Aorta (tissue), 5 donors: Measurements from ENCODE around the gene SPCS2. TPM values are rescaled to one million over a fixed set of nuclear protein-coding genes. Genes with fewer than 3 reads are reported as not detected.
A peak's percentile ranks its signal among the peaks of the same experiment; 100 is the strongest.

Experiments used
- ATAC-seq: fragments of 200-7000 bp; cut with Tn5 transposase; one replicate; pipeline ENCODE4 v1.9.1; 2022; ENCODE audit warnings: moderate library complexity; ENCODE audit not compliant: low FRiP score
- DNase-seq, 2 donors: peaks; one replicate each; pipeline ENCODE4 v3.0.0-alpha.2; 2020
- H3K27ac ChIP-seq, 2 donors: one replicate each; pipeline ENCODE4 v1.5.1; 2013; ENCODE audit warnings: low read length in 2 of 2, mild to moderate bottlenecking in 2 of 2, moderate library complexity in 2 of 2, control low read depth in 1 of 2, inconsistent platforms in 1 of 2, low read depth in 1 of 2
- H3K27me3 ChIP-seq, 2 donors: one replicate each; pipeline ENCODE4 v1.6.1; 2013; ENCODE audit warnings: control low read depth in 1 of 2, low read length in 1 of 2, mild to moderate bottlenecking in 1 of 2, moderate library complexity in 1 of 2; ENCODE audit not compliant: insufficient read depth in 2 of 2, control insufficient read depth in 1 of 2
- H3K36me3 ChIP-seq, 2 donors: one replicate each; pipeline ENCODE4 v1.6.1; 2013; ENCODE audit warnings: control low read depth in 1 of 2, low read length in 1 of 2, mild to moderate bottlenecking in 1 of 2; ENCODE audit not compliant: insufficient read depth in 2 of 2, control insufficient read depth in 1 of 2
- H3K4me1 ChIP-seq, 2 donors: one replicate each; pipeline ENCODE4 v1.6.1; 2013; ENCODE audit warnings: low read length in 2 of 2, control low read depth in 1 of 2, mild to moderate bottlenecking in 1 of 2, moderate library complexity in 1 of 2; ENCODE audit not compliant: insufficient read depth in 2 of 2, control insufficient read depth in 1 of 2
- H3K4me3 ChIP-seq, 2 donors: one replicate each; pipeline ENCODE4 v1.5.1; 2013; ENCODE audit warnings: low read length in 2 of 2, control low read depth in 1 of 2, mild to moderate bottlenecking in 1 of 2
- H3K9me3 ChIP-seq: one replicate; pipeline ENCODE4 v1.6.1; 2013; ENCODE audit warnings: mild to moderate bottlenecking, low read length; ENCODE audit not compliant: control insufficient read depth
- WGBS, 2 donors: extraction: QIAGEN DNeasy Blood & Tissue Kit; methylation state at CpG; one replicate each; pipeline ENCODE4 v1.1.7; 2013; 5-methylcytosine and 5-hydroxymethylcytosine counted together
- intact Hi-C, 2 donors: fragments of 100-400 bp; cut with DNase I; formaldehyde crosslinking; loops; one replicate each; pipeline versions ENCODE4 v1.14.2 to v1.15.0; 2022
- long read RNA-seq, 2 donors: library from polyadenylated mRNA; unstranded; transcript quantifications; one replicate each; pipeline ENCODE4 v2.0.0, GENCODE V29; 2020 to 2021
- polyA plus RNA-seq, 2 donors: library from polyadenylated mRNA; stranded (reverse); fragments of 200-250 nt; gene quantifications; one replicate each; pipeline ENCODE4 v1.2.3, GENCODE V29; 2013
- total RNA-seq, 2 donors: library from RNA; stranded (reverse); fragmentation: NEBNext Ultra II Directional; extraction: Animal tissue kit (Norgen Biotek cat#: 25700); gene quantifications; one replicate each; pipeline ENCODE4 v1.2.1, GENCODE V29; 2021
- donor health status: healthy with polysubstance abuse.
- donor health status: Bipolar disorder and iron deficiency.
- donor health status: DM: no; HTN: no; CAD: no.
- donor health status: DM: no; HTN: no; CAD: no.
- donor health status: DM: yes; HTN: yes; CAD: no.

SPCS2 gene
- total RNA-seq (100 to 1,000 TPM; 126 to 134 TPM), polyA plus RNA-seq (100 to 1,000 TPM in 1 of 2 donors, 10 to 100 TPM in 1; 78.1 to 120 TPM)
- long read RNA-seq, donor 1, partial matches to known transcripts: 2 of 20 reads
- long read RNA-seq, donor 1, other reads (novel, unspliced or antisense): 14 of 20 reads
- long read RNA-seq, donor 2, partial matches to known transcripts: 3 of 6 reads
- long read RNA-seq, donor 2, other reads (novel, unspliced or antisense): 0 of 6 reads

- H3K36me3 ChIP-seq: no peaks in the 10 kb centered on the region
- ATAC-seq: peak; percentile 99
- intact Hi-C loops: loop anchor here in 1 of 2 donors (2.0 kb wide), 1 partner anchor 40 kb away; the partner anchor contains the start of gene NEU3
- H3K4me3 ChIP-seq: peak within 1 kb of the TSS; percentile 96 to 98
- H3K9me3 ChIP-seq: no peaks in the 10 kb centered on the region
- H3K4me1 ChIP-seq: peaks cover 4% of the 10 kb centered on the region in 2 donors
- WGBS, 2 donors: 0% methylated on average over 64 to 67 of the region's 67 CpGs
- DNase-seq: peak; percentile 100
- H3K27ac ChIP-seq: peak within 1 kb of the TSS; percentile 6 to 66
- no peaks in the 10 kb centered on the region for H3K27me3 ChIP-seq
These were observed at the start of gene SPCS2, which contains the start of gene XRRA1 for GRCh38 chr11:74948898-74949752. TSS of gene SPCS2 (plus strand) at chr11:74949266. CDS start at chr11:74949286, 20 bp downstream. TSS of gene XRRA1 (minus strand) at chr11:74949091. CDS start at chr11:74940878, 8,213 bp downstream.

GRCh38 chr11:74902342-74902741, 46.7 kb upstream of the SPCS2 start:
- 96 to 98% methylated on average over 4 of the region's 4 CpGs for WGBS, 2 donors
- no peaks in the 10 kb centered on the region for H3K4me1 ChIP-seq
- ATAC-seq: no peak
- intact Hi-C loops: no loop called here
- no peak overlapping the region for H3K4me3 ChIP-seq
- peaks cover 0 to 5% of the 10 kb centered on the region in 2 donors for H3K36me3 ChIP-seq
- no peak overlapping the region for H3K27ac ChIP-seq
- DNase-seq: no peak
- H3K9me3 ChIP-seq: no peaks in the 10 kb centered on the region
- H3K27me3 ChIP-seq: no peaks in the 10 kb centered on the region

GRCh38 chr11:74905326-74905725, 43.7 kb upstream of the SPCS2 start:
- no peak for ATAC-seq
- Histone ChIP-seq H3K27ac (no peak overlapping the region), H3K4me1 (no peaks in the 10 kb centered on the region), H3K4me3 (no peak overlapping the region), H3K27me3 (no peaks in the 10 kb centered on the region), H3K36me3 (peaks cover 0 to 5% of the 10 kb centered on the region in 2 donors), H3K9me3 (no peaks in the 10 kb centered on the region)
- WGBS, 2 donors: 27% methylated on average over 3 of the region's 3 CpGs
- DNase-seq: no peak
- intact Hi-C loops: no loop called here

- 8 to 15% methylated on average over 4 of the region's 4 CpGs for WGBS, 2 donors
- H3K36me3 ChIP-seq: peaks cover 0 to 6% of the 10 kb centered on the region in 2 donors
These were observed 39.7 kb upstream of the SPCS2 start for GRCh38 chr11:74909385-74909784.

GRCh38 chr11:74909812-74910211, 39.3 kb upstream of the SPCS2 start:
- DNase-seq (no peak), ATAC-seq (no peak)
- Histone ChIP-seq H3K36me3 (peaks cover 0 to 6% of the 10 kb centered on the region in 2 donors), H3K4me1 (no peaks in the 10 kb centered on the region), H3K9me3 (no peaks in the 10 kb centered on the region), H3K27ac (no peak overlapping the region), H3K27me3 (no peaks in the 10 kb centered on the region), H3K4me3 (no peak overlapping the region)
- intact Hi-C loops: no loop called here
- WGBS, 2 donors: 56 to 91% methylated on average over 4 of the region's 4 CpGs

More at GRCh38 chr11:74909385-74909784, 39.7 kb upstream of the SPCS2 start:
- DNase-seq (no peak), ATAC-seq (no peak)
- H3K4me1 ChIP-seq: no peaks in the 10 kb centered on the region
- intact Hi-C loops: no loop called here
- no peaks in the 10 kb centered on the region for H3K9me3 ChIP-seq
- no peak overlapping the region for H3K4me3 ChIP-seq
- no peaks in the 10 kb centered on the region for H3K27me3 ChIP-seq
- no peak overlapping the region for H3K27ac ChIP-seq

GRCh38 chr11:74923125-74923524, 25.9 kb upstream of the SPCS2 start:
- no peaks in the 10 kb centered on the region for H3K4me1 ChIP-seq
- no peak overlapping the region for H3K27ac ChIP-seq
- ATAC-seq (no peak), DNase-seq (no peak)
- intact Hi-C loops: no loop called here
- H3K4me3 ChIP-seq: no peak overlapping the region
- no peaks in the 10 kb centered on the region for H3K9me3 ChIP-seq
- H3K36me3 ChIP-seq: peaks cover 4 to 5% of the 10 kb centered on the region in 2 donors
- H3K27me3 ChIP-seq: no peaks in the 10 kb centered on the region

- intact Hi-C loops: no loop called here
- H3K36me3 ChIP-seq: peaks cover 0 to 1% of the 10 kb centered on the region in 2 donors
- H3K27me3 ChIP-seq: no peaks in the 10 kb centered on the region
- no peaks in the 10 kb centered on the region for H3K4me1 ChIP-seq
- H3K27ac ChIP-seq: no peak overlapping the region
- 68 to 75% methylated on average over 4 of the region's 4 CpGs for WGBS, 2 donors
- H3K4me3 ChIP-seq: no peak overlapping the region
- no peaks in the 10 kb centered on the region for H3K9me3 ChIP-seq
- no peak for DNase-seq
- no peak for ATAC-seq
These were observed 23.8 kb upstream of the SPCS2 start for GRCh38 chr11:74925281-74925680.

- H3K36me3 ChIP-seq: no peaks in the 10 kb centered on the region
These were observed 22.6 kb upstream of the SPCS2 start for GRCh38 chr11:74926304-74927030.

More at GRCh38 chr11:74926304-74927030, 22.6 kb upstream of the SPCS2 start:
- intact Hi-C loops: no loop called here
- Histone ChIP-seq H3K27ac (no peak overlapping the region), H3K9me3 (no peaks in the 10 kb centered on the region), H3K4me3 (no peak overlapping the region), H3K27me3 (no peaks in the 10 kb centered on the region), H3K4me1 (no peaks in the 10 kb centered on the region)
- ATAC-seq (no peak), DNase-seq (no peak)
- 93 to 95% methylated on average over 8 of the region's 8 CpGs for WGBS, 2 donors
